HEK293 (cell line): Measurements from ENCODE around the gene APOL1.
"Not testable (repeated sequence)": the region's sequence is repeated elsewhere in the genome, so short reads cannot be mapped to it uniquely, and the experiment has no call there.

Experiments used
- CTCF ChIA-PET: fragments of 350-600 bp; formaldehyde crosslinking; extraction: SDS; loops from one replicate; lab custom pipeline; 2021; ENCODE audit warnings: antibody characterized with exemption; lab: Yijun Ruan, JAX
- POLR2A ChIA-PET: fragments of 300-600 bp; formaldehyde crosslinking; extraction: SDS; loops from one replicate; lab custom pipeline; 2020; ENCODE audit warnings: antibody characterized with exemption, inconsistent platforms; lab: Yijun Ruan, JAX
- H3K27ac ChIP-seq: fragments of 200-500 bp; sonication (Bioruptor generic); 2 replicates; pipeline ENCODE4 v1.5.1; 2014; ENCODE audit warnings: low read depth, low read length, control low read depth, inconsistent platforms; ENCODE audit errors: extremely low read depth
- H3K36me3 ChIP-seq, 2 experiments: fragments of 200-500 bp in 1 of 2; sonication (Bioruptor generic) in 1 of 2; 1 replicate in 1 of 2; 2 replicates in 1 of 2; pipeline ENCODE4 v1.5.1; 2014 to 2017; ENCODE audit warnings: inconsistent platforms in 2 of 2, low read length in 2 of 2; ENCODE audit not compliant: control insufficient read depth in 2 of 2, insufficient read depth in 1 of 2
- H3K4me1 ChIP-seq: fragments of 200-500 bp; sonication (Bioruptor generic); 2 replicates; pipeline ENCODE4 v1.5.1; 2014; ENCODE audit warnings: mild to moderate bottlenecking, low read length, inconsistent platforms; ENCODE audit not compliant: control insufficient read depth, insufficient read depth
- H3K4me3 ChIP-seq: 2 replicates; pipeline ENCODE4 v1.5.1; 2011; ENCODE audit warnings: low read depth, mild to moderate bottlenecking, control low read depth, low read length, moderate library complexity
- H3K9me3 ChIP-seq: fragments of 200-500 bp; sonication (Bioruptor generic); 2 replicates; pipeline ENCODE4 v1.5.1; 2014; ENCODE audit warnings: low read depth, low read length, inconsistent platforms; ENCODE audit not compliant: control insufficient read depth, insufficient read depth
- ATF2 ChIP-seq: fragments of 450-650 bp; formaldehyde crosslinking; IDR thresholded peaks from 2 replicates; pipeline ENCODE4 v1.5.1; 2016; ENCODE audit warnings: missing biosample characterization, missing genetic modification characterization, low read depth
- GLI2 ChIP-seq: fragments of 450-650 bp; formaldehyde crosslinking; IDR thresholded peaks from 2 replicates; pipeline ENCODE4; 2017; ENCODE audit warnings: missing biosample characterization, missing genetic modification characterization, low read depth, borderline replicate concordance
- KLF17 ChIP-seq: fragments of 450-650 bp; formaldehyde crosslinking; IDR thresholded peaks from 2 replicates; pipeline ENCODE4 v1.5.1; 2016; ENCODE audit warnings: missing biosample characterization, missing genetic modification characterization
- MZF1 ChIP-seq: fragments of 450-650 bp; formaldehyde crosslinking; IDR thresholded peaks from 2 replicates; pipeline ENCODE4 v1.5.1; 2017; ENCODE audit warnings: missing biosample characterization, missing genetic modification characterization, borderline replicate concordance
- PBX3 ChIP-seq: sonication (generic); formaldehyde crosslinking; IDR thresholded peaks from 2 replicates; pipeline ENCODE4 v1.8.1; 2022; ENCODE audit warnings: mild to moderate bottlenecking, moderate library complexity, missing genetic modification reagents
- ZBTB17 ChIP-seq: fragments of 450-650 bp; formaldehyde crosslinking; IDR thresholded peaks from 2 replicates; pipeline ENCODE4 v1.5.1; 2016; ENCODE audit warnings: missing biosample characterization, missing genetic modification characterization
- ZBTB44 ChIP-seq: fragments of 450-650 bp; IDR thresholded peaks from 2 replicates; pipeline ENCODE4 v1.5.1; 2018; ENCODE audit warnings: missing biosample characterization, mild to moderate bottlenecking, missing genetic modification characterization
- ZBTB49 ChIP-seq: fragments of 450-650 bp; formaldehyde crosslinking; IDR thresholded peaks from 2 replicates; pipeline ENCODE4 v1.5.1; 2016; ENCODE audit warnings: missing biosample characterization, missing genetic modification characterization, low read depth
- ZNF138 ChIP-seq: fragments of 450-650 bp; formaldehyde crosslinking; IDR thresholded peaks from 2 replicates; pipeline ENCODE4 v1.5.1; 2016; ENCODE audit warnings: missing biosample characterization, missing genetic modification characterization, borderline replicate concordance
- ZNF169 ChIP-seq: fragments of 450-650 bp; formaldehyde crosslinking; IDR thresholded peaks from 2 replicates; pipeline ENCODE4 v1.5.1; 2016; ENCODE audit warnings: missing biosample characterization, missing genetic modification characterization
- ZNF174 ChIP-seq: fragments of 450-650 bp; formaldehyde crosslinking; IDR thresholded peaks from 2 replicates; pipeline ENCODE4 v1.5.0; 2017; ENCODE audit warnings: missing biosample characterization, mild to moderate bottlenecking, missing genetic modification characterization
- ZNF362 ChIP-seq: fragments of 450-650 bp; formaldehyde crosslinking; IDR thresholded peaks from 2 replicates; pipeline ENCODE4 v1.5.1; 2016; ENCODE audit warnings: missing biosample characterization, missing genetic modification characterization
- ZNF433 ChIP-seq: fragments of 450-650 bp; formaldehyde crosslinking; IDR thresholded peaks from 2 replicates; pipeline ENCODE4 v1.5.1; 2016; ENCODE audit warnings: missing biosample characterization, missing genetic modification characterization, low read depth
- ZNF473 ChIP-seq: fragments of 450-650 bp; formaldehyde crosslinking; IDR thresholded peaks from 2 replicates; pipeline ENCODE4 v1.5.1; 2017; ENCODE audit warnings: missing biosample characterization, missing genetic modification characterization
- ZNF548 ChIP-seq: fragments of 450-650 bp; formaldehyde crosslinking; IDR thresholded peaks from 2 replicates; pipeline ENCODE4 v1.5.1; 2016; ENCODE audit warnings: missing biosample characterization, missing genetic modification characterization
- ZNF596 ChIP-seq: fragments of 450-650 bp; IDR thresholded peaks from 2 replicates; pipeline ENCODE4 v1.5.0; 2018; ENCODE audit warnings: missing biosample characterization, mild to moderate bottlenecking, missing genetic modification characterization, moderate library complexity
- ZNF629 ChIP-seq: fragments of 450-650 bp; formaldehyde crosslinking; IDR thresholded peaks from 2 replicates; pipeline ENCODE4 v1.5.1; 2017; ENCODE audit warnings: missing biosample characterization, missing genetic modification characterization
- ZNF645 ChIP-seq: fragments of 450-650 bp; formaldehyde crosslinking; IDR thresholded peaks from 2 replicates; pipeline ENCODE4; 2016; ENCODE audit warnings: missing biosample characterization, missing genetic modification characterization
- ZSCAN5A ChIP-seq: fragments of 450-650 bp; formaldehyde crosslinking; IDR thresholded peaks from 2 replicates; pipeline ENCODE4 v1.5.1; 2016; ENCODE audit warnings: missing biosample characterization, missing genetic modification characterization

Gene APOL1

GRCh38 chr22:36204632-36205015 lies 48.3 kb upstream of the APOL1 start (continued):
- TF ChIP-seq ZNF473 (tag by site-specific recombination) = no peak
- no peak for TF ChIP-seq ZNF138 (tag by site-specific recombination)
- TF ChIP-seq GLI2 = no peak
- TF ChIP-seq PBX3 = no peak
- no peak for TF ChIP-seq ZNF645
- no peak for TF ChIP-seq ZBTB44 (tag by site-specific recombination)
- TF ChIP-seq, all 188 proteins: peak for 0

GRCh38 chr22:36205573-36205972 lies 47.4 kb upstream of the APOL1 start:
- CTCF ChIA-PET = interaction anchor here (0.7 kb wide), 1 partner anchor 25 kb away, joined by 4 read pairs; no protein-coding TSS in a partner anchor
- H3K27ac ChIP-seq, H3K4me3 ChIP-seq, H3K9me3 ChIP-seq, POLR2A ChIA-PET, H3K36me3 ChIP-seq, H3K4me1 ChIP-seq: not testable (repeated sequence)

- CTCF ChIA-PET = interaction anchor here (0.9 to 1.2 kb wide), 2 partner anchors 9 to 10 kb away, joined by 3 read pairs; no protein-coding TSS in a partner anchor
- no peak overlapping the region for H3K27ac ChIP-seq
- POLR2A ChIA-PET = no interaction called here
- no peak overlapping the region for H3K4me3 ChIP-seq
- H3K4me1 ChIP-seq = no peaks in the 10 kb centered on the region
- TF ChIP-seq ZNF433 = no peak
- TF ChIP-seq ZNF362 (tag by site-specific recombination) = no peak
- TF ChIP-seq ZNF629 (tag by site-specific recombination) = no peak
- TF ChIP-seq ZNF169 = no peak
- TF ChIP-seq MZF1 (tag by site-specific recombination) = no peak
- no peak for TF ChIP-seq ZNF596
- TF ChIP-seq ZSCAN5A (tag by site-specific recombination) = no peak
- TF ChIP-seq ZBTB17 = no peak
- no peak for TF ChIP-seq ZBTB49 (tag by site-specific recombination)
- TF ChIP-seq ZNF548 = no peak
- TF ChIP-seq KLF17 (tag by site-specific recombination) = no peak
- TF ChIP-seq ATF2 = no peak
- TF ChIP-seq ZNF174 (tag by site-specific recombination) = no peak
- no peaks in the 10 kb centered on the region for H3K36me3 ChIP-seq
- no peaks in the 10 kb centered on the region for H3K9me3 ChIP-seq
Measured at GRCh38 chr22:36206255-36206654, 46.7 kb upstream of the APOL1 start.
